GM20000 (cell line): ENCODE measurements around the gene SHISAL1.

Source experiments
- DNase-seq: peaks from one replicate; pipeline ENCODE4 v3.0.0; 2012; ENCODE audit warnings: low spot score
- CTCF ChIP-seq: IDR thresholded peaks from 2 replicates; pipeline ENCODE4 v1.5.1; 2012; ENCODE audit warnings: mild to moderate bottlenecking, control low read depth; ENCODE audit errors: extremely low read depth, missing control alignments

The SHISAL1 gene

GRCh38 chr22:44336962-44337677 is 24.4 kb upstream of the SHISAL1 start:
- DNase-seq = no peak
- no peak for TF ChIP-seq CTCF

GRCh38 chr22:44335903-44336803 is 23.4 kb upstream of the SHISAL1 start:
- no peak for TF ChIP-seq CTCF
- no peak for DNase-seq

DNA sequence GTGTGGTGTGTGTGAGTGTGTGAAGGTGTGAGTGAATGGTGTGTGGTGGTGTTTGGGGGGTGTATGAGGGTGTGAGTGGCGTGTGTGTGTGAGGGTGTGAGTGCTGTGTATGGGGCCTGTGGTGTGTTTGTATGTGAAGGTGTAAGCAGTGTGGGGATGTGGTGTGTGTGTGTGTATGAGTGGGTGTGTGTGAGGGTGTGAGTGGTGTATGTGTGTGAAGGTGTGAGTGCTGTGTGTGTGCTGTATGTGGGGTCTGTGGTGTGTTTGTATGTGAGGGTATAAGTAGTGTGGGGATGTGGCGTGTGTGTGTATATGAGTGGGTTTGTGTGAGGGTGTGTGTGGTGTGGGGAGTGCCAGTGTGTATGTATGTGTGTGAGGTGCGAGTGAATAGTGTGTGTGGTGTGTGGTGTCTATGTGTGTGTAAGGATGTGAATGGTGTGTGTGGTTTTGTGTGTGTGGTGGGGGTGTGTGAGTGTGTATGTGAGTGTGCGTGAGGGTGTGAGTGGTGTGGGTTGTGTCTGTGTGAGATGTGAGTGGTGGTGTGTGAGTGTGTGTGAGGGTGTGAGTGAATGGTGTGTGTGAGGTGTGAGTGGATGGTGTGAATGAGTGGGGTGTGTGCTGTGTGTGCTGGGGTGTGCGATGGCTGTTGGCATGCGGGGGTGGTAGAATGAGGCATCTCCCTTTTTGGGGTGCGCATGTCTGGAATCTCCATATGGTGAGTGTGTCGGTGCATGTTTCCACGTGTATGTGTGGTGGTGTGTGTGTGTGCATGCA is 22.5 kb upstream of the SHISAL1 start:
- no peak for DNase-seq
- no peak for TF ChIP-seq CTCF

DNA sequence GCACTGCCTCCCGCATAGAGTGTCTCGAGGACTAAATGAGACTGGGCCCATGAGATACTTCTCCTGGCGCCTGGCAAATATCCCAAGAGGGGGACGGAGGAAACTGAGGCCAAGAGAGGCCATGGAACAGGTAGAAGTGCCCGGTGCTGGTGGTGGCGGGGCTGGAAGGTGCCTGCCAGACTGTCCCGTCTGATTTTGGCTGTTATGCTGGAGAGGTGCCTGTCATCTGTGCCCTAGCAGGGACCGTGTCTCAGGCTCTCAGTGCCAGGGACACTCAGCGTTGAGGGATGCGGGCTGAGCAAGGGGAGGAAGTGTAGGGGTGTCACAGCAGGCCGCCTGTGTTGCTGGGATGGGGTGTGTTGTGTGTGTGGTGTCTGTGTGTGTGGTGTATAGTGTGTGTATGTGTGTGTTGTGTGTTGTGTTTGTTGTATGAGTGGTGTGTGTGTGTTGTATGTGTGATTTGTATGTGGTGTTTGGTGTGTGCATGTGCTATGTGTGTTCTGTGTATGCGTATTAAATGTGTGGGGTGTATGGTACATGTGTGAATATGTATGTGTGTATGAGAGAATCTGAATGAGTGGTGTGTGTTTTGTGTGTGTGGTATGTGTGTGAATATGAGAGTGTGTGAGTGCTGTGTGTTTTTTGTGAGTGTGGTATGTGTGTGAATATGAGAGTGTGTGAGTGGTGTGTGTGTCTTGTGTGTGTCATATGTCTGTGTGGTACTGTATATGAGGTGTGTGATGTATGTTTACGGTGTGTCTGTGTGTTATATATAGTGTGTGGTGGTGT is 21.3 kb upstream of the SHISAL1 start:
- no peak for DNase-seq

DNA sequence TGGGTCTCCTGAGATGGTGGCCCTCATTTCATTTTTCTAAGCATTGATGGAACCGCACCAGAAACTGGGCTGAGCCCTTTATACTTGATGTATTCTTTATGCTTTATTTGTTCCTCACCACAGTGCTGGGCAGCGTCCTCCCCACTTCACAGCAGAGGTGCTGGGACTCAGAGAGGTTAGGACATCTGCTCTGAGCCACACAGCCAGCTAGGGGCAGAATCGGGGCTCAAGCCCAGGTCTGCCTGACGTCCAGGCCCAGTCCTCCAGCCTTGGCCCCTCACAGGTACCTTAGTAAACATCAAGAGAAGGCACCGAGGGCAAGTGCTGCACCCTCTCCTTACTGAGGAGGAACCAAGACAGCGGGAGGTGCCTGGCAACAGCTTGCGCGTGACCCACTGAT is 20.2 kb upstream of the SHISAL1 start:
- no peak for DNase-seq
- no peak for TF ChIP-seq CTCF

More for the DNA sequence above, 21.3 kb upstream of the SHISAL1 start:
- no peak for TF ChIP-seq CTCF

DNA sequence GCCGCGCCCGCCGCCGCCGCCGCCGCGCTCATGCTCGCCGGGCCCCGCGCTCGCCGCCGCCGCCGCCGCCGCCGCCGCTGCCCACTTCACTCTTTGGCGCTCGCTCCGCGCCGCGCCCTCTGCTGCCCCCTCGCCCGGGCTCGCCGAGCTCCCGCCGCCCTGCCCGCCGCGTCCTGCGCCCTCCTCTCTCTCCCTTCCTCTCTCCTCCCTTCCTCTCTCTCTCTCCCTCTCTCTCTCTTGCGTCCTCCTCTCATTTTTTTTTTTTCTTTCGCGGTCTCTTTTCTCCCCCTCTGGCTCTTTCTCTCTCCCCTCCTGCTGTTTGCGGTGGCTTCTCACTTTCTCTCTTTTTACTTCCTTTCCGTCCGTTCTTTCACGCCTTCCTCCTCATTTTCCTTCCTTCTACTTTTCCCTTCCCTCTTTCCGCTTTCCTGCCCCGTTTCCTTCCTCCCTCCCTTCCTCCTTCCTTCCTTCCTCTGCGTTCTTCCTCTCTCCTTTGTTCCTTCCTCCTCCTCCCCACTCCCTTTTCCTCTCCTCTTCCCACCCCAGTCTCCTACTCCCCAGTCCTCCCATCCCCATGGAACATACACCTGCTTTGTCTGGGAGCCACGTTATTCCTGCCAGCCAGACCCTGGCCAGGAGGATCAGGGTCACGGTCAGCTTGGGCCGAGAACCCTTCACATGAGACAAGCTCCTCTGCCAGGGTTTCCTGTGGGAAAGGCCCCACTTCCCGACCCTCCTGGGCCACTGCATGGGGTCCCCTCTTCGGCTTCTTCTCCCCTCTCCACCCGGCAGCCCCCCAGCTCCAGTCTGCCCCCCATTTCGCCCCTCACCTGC is 19.3 kb upstream of the SHISAL1 start:
- DNase-seq = no peak
- no peak for TF ChIP-seq CTCF
